Stimulated activated CD8-positive, alpha-beta memory T cell treated with anti-CD3 and anti-CD28 coated beads, Interleukin-15, amount 100 ng/mL, for 4 hours (primary cell): Measurements from ENCODE around the gene TPCN2.

ENCODE experiments used
- DNase-seq, 2 donors: peaks; one replicate each; pipeline ENCODE4 v3.0.0-alpha.2; 2020; ENCODE audit warnings: low read depth in 2 of 2

Gene TPCN2

GRCh38 chr11:69057801-69058200 is 9.1 kb downstream of the TPCN2 start:
- DNase-seq: no peak

GRCh38 chr11:69058511-69059270 is 10.0 kb downstream of the TPCN2 start:
- no peak for DNase-seq

GRCh38 chr11:69059429-69059828 is 10.7 kb downstream of the TPCN2 start:
- no peak for DNase-seq

GRCh38 chr11:69059985-69060384 is 11.3 kb downstream of the TPCN2 start:
- no peak for DNase-seq

- DNase-seq: no peak
These were observed 12.3 kb downstream of the TPCN2 start for GRCh38 chr11:69060806-69061712.

- DNase-seq: no peak
These were observed 13.0 kb downstream of the TPCN2 start for GRCh38 chr11:69061713-69062053.

- no peak for DNase-seq
These were observed 13.6 kb downstream of the TPCN2 start for GRCh38 chr11:69062169-69062855.

- DNase-seq: no peak
These were observed 14.3 kb downstream of the TPCN2 start for GRCh38 chr11:69062873-69063651.

GRCh38 chr11:69063652-69064260 is 15.0 kb downstream of the TPCN2 start:
- DNase-seq: no peak

- no peak for DNase-seq
These were observed 15.7 kb downstream of the TPCN2 start for GRCh38 chr11:69064394-69064957.

- no peak for DNase-seq
These were observed 16.5 kb downstream of the TPCN2 start for GRCh38 chr11:69065147-69065710.

- no peak for DNase-seq
These were observed 17.7 kb downstream of the TPCN2 start for GRCh38 chr11:69066122-69067112.

GRCh38 chr11:69067200-69067599 is 18.5 kb downstream of the TPCN2 start:
- no peak for DNase-seq

- DNase-seq: no peak
These were observed 22.5 kb downstream of the TPCN2 start for GRCh38 chr11:69071086-69071800.

GRCh38 chr11:69071956-69072355 is 23.2 kb downstream of the TPCN2 start:
- no peak for DNase-seq

GRCh38 chr11:69073469-69073868 is 24.7 kb downstream of the TPCN2 start:
- no peak for DNase-seq

- DNase-seq: no peak
These were observed 25.8 kb downstream of the TPCN2 start for GRCh38 chr11:69074375-69075140.
